ENCODE data around the gene COL6A3.
"Not testable (repeated sequence)": the region's sequence is repeated elsewhere in the genome, so short reads cannot be mapped to it uniquely, and the experiment has no call there.

The COL6A3 gene

GRCh38 chr2:237374284-237375060 lies 39.5 kb downstream of the COL6A3 start:
- no peak for DNase-seq

GRCh38 chr2:237371856-237372255 lies 42.1 kb downstream of the COL6A3 start:
- no peak for DNase-seq

- DNase-seq: no peak
Measured at GRCh38 chr2:237365671-237366070, 48.3 kb downstream of the COL6A3 start.

- DNase-seq: no peak
Measured at GRCh38 chr2:237364655-237365054, 49.3 kb downstream of the COL6A3 start.

DNA sequence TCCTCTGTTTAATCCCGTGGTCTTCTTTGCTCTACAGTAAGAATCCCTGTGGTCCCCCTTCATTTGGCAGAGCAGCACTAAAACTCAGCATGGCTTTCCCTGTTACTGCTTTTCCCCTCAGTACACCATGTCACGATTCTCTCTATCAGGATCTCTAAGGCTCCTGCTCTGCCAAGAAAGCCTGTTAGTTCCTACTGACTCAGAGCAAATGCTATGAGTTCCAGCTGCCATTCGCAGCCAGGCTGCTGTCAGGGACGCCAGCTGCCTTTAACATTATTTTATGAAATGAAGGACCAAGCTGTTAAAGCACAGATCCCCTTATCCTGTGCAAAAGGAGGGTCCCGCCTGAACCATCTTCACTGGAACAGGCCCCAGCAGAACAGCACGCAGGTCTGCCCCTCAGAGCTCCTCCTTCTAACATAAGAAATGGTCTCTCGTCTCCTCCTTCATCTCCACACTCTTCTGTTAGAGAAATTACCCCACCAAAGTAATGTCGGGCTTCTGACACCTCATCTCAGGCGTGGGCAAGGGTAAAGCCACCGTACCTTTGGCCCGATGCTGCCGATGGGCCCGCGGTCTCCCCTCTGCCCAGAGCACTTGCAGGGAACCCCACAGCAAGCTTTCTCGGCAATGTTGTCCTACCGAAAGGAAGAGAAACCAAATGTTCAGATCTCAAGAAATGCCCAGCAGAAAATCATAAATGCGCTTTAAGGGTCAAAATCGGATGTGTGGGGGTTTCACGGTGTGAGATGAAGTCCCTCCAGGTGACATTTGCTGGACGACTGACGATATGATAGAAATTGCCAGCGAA lies 52.6 kb downstream of the COL6A3 start:
- no peak for DNase-seq

- DNase-seq: no peak
Measured at GRCh38 chr2:237359894-237360780, 53.8 kb downstream of the COL6A3 start.

- DNase-seq: no peak
Measured at GRCh38 chr2:237359518-237359840, 54.5 kb downstream of the COL6A3 start.

GRCh38 chr2:237358721-237359517 lies 55.0 kb downstream of the COL6A3 start:
- no peak for DNase-seq

GRCh38 chr2:237355701-237356100 lies 58.3 kb downstream of the COL6A3 start:
- no peak for DNase-seq

DNA sequence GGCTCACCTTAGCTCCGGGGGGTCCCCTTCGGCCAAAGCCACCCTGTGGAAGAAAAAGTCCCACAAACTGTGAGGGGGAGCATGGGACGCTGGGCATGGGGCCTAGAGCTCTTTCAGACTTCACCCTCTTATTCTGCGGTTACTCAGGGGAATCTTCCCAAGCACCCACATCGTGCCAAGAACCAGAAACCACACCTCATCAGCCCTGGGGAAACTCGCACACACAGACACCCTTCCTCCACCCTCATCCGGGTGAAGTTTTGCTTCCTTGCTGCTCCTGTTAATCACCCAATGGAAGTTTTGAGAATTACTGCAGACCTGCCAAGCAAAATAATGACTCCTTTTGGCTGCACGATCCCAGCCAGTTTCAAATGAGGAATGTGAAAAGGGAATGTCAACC lies 59.1 kb downstream of the COL6A3 start:
- DNase-seq: no peak

- not testable (repeated sequence) for DNase-seq
Measured at GRCh38 chr2:237354172-237354571, 59.8 kb downstream of the COL6A3 start.

- DNase-seq: no peak
Measured at GRCh38 chr2:237353215-237353614, 60.7 kb downstream of the COL6A3 start.

DNA sequence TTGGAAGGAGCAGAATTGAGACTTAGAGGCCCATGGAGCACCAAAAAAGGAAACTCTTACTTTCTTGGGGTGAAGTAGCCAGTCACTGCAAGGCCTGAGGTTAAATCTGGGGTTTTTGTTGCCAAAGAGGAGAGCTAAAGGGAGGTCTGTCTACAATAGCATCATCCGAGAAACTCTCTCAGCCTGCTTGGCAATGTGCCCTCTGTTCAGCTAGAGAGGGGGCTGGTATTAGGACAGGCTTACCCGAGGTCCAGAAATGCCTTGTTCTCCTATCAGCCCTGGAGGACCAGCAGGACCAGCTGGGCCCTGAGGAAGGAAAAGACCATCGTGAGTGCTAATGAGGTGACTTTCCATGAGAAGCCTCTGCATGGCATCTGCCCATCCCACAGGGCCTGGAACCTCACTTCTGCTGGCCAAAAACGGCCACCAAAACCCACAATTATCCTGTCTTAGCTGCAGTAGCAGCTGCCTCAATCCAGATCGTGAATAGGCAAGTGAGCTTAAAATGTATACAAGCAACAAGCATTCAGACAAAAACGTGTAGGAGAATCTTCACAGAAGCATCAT lies 61.6 kb downstream of the COL6A3 start:
- DNase-seq: no peak

GRCh38 chr2:237351796-237352195 lies 62.2 kb downstream of the COL6A3 start:
- DNase-seq: no peak

- no peak for DNase-seq
Measured at GRCh38 chr2:237351046-237351445, 62.9 kb downstream of the COL6A3 start.

GRCh38 chr2:237350597-237350996 lies 63.4 kb downstream of the COL6A3 start:
- no peak for DNase-seq

DNA sequence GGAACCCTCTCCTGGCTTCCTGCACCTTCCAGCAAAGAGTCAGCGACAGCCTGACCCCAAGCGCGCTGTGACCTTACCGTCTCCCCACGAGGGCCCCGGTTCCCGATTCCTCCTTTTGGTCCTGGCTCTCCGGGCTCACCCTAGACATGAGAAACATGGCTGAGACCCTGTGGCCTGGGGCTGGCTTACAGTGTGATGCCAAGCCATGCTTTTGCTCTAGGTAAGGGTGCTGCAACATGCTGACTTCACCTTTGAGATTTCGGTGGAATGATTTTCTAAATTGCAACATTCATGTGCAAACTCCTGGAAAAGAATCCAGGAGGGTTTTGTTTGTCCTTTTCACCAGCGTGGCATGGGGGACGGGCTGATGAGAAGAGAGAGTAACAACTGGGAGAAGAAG lies 63.9 kb downstream of the COL6A3 start:
- no peak for DNase-seq

DNA sequence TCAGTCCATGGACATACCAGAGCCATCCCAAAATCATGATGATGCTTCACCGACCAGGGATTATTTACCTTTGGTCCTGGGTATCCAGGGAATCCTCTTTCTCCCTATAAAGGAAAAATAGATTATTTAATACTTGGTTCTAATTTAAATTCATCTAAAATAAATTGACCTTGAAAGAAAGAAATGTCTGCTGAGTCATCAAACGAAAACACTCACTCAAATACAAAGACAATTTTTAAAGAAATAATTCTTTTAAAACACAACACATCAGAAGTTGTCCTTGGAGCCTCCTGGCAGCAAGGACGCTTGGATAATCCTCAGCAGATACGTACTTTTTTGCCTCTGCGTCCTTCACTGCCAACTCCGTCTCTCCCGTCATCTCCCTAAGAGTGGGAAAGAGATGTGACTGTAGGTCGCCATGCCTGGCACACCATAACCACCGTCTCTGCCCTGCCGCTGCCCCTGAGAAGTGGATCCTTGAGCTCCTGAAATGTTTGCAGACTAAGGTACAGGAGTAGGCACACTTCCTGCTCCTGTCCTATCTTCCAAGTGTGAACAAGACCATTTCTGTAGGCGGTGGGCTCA lies 65.6 kb downstream of the COL6A3 start:
- DNase-seq: no peak

DNA sequence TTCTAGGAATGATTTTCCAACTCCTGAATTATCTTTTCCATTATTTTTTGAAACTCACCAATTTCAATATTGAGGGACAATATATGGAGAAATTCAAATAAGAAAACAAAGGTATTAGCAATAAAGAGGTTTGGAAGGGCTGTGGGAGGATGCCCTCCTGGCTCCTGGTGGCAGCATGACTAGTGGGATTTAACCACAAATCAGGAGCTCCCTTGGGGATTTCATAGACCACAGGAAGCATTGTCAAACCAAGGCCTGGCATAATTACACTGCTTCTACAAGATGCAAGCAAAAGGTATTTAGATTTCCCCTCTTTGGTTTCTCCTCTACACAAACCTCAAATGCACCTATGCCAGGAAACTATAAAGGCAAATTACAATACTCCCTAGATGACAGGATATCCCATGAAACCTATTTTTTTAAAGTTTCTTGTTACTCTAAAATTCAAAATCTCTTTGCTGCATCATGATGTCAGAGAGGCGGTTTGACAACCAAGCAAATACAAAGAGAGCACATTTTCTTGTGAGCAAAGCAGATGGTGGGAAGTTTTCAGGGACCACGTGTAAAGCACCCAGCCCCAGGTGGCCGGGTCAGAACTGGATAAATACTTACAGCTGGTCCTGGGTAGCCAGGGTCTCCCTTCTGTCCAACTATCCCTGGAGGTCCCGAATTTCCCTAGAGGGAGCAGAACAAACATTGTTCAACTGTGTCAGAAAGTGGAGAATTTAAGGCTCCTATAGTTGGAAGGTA lies 67.9 kb downstream of the COL6A3 start:
- DNase-seq: no peak

DNA sequence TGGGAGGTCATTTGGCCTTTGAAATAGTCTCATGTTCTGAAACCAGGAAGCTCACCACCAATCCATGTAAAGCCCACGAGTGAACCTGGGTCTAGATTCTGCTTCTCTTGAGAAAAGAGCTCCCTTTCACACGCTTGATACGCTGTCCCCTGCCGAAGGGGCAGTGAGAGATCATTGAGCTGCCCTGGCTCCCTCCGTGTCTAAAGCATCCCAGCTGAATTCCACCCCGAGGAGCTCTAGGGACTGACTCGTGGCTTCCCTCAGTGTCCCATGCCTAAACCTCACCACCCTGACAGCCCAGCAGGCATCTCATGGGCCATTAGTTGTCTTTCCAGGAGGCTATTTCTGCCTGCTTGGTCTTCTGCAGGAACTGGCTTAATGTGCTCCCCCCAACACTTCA lies 68.6 kb downstream of the COL6A3 start:
- DNase-seq: no peak

DNA sequence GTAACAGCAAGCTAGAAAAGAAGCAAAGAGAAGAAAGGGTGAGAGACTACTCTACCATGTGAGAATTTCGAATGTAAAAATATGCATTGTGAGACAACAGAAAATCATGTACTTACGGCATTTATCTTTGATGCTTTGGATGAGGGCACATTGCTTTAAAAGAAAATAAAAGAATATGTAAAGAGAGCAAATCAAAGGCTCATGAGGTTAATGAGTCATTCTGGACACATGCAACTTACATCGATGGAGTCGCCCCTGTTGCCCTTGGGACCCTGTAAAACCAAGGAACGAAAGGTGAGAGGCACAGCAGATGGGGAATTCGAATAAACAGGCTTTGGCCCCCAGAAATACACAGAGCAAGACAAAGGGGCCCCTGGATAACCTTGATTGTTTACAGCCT lies 69.0 kb downstream of the COL6A3 start:
- no peak for DNase-seq
